K562 (cell line): ENCODE measurements around the gene MME. TPM values are rescaled to one million over a fixed set of nuclear protein-coding genes. Genes with fewer than 3 reads are reported as not detected.

ENCODE experiments used
- CEBPB ChIP-seq: fragments of 450-650 bp; IDR thresholded peaks from 2 replicates; pipeline ENCODE4 v1.6.1; 2016; ENCODE audit warnings: missing genetic modification characterization, missing compliant biosample characterization
- CLOCK ChIP-seq: fragments of 250-450 bp; sonication (Bioruptor Pico); IDR thresholded peaks from 2 replicates; pipeline ENCODE4 v1.4.0; 2020; ENCODE audit warnings: mild to moderate bottlenecking, moderate library complexity, borderline replicate concordance
- GABPB1 ChIP-seq: sonication (generic); formaldehyde crosslinking; IDR thresholded peaks from 2 replicates; pipeline ENCODE4 v1.8.0; 2022; ENCODE audit warnings: mild to moderate bottlenecking, missing genetic modification reagents
- HMG20A ChIP-seq: fragments of 450-650 bp; formaldehyde crosslinking; conservative IDR thresholded peaks from 2 replicates; pipeline ENCODE4 v1.4.0; 2020; ENCODE audit warnings: mild to moderate bottlenecking, mixed read lengths
- MAFG ChIP-seq: fragments of 450-650 bp; conservative IDR thresholded peaks from 2 replicates; pipeline ENCODE4 v1.6.1; 2016; ENCODE audit warnings: missing genetic modification characterization, missing compliant biosample characterization
- MGA ChIP-seq: fragments of 450-650 bp; IDR thresholded peaks from 2 replicates; pipeline ENCODE4 v1.6.1; 2016; ENCODE audit warnings: mild to moderate bottlenecking, moderate library complexity
- PBX2 ChIP-seq, 2 experiments: IDR thresholded peaks in 1 of 2; conservative IDR thresholded peaks in 1 of 2; 2 replicates each; pipeline ENCODE4 v1.6.1; 2016; ENCODE audit warnings: low read depth in 2 of 2, mild to moderate bottlenecking in 1 of 2, missing compliant biosample characterization in 1 of 2, missing genetic modification characterization in 1 of 2, moderate library complexity in 1 of 2
- SMAD2 ChIP-seq: fragments of 150-350 bp; IDR thresholded peaks from 2 replicates; pipeline ENCODE4 v1.6.1; 2014; ENCODE audit warnings: low read depth, mild to moderate bottlenecking, low read length
- ZKSCAN1 ChIP-seq: fragments of 150-350 bp; IDR thresholded peaks from 2 replicates; pipeline ENCODE4 v1.6.1; 2016; ENCODE audit warnings: low read depth, low read length
- ZNF707 ChIP-seq: fragments of 250-450 bp; sonication (Bioruptor Pico); conservative IDR thresholded peaks from 2 replicates; pipeline ENCODE4 v1.8.0; 2022; ENCODE audit warnings: inconsistent platforms, mild to moderate bottlenecking, moderate library complexity
- ZNF76 ChIP-seq: fragments of 250-450 bp; sonication (Bioruptor Pico); IDR thresholded peaks from 2 replicates; pipeline ENCODE4 v1.4.0; 2020; ENCODE audit warnings: mild to moderate bottlenecking, moderate library complexity, borderline replicate concordance
- ZNF830 ChIP-seq: fragments of 250-450 bp; sonication (Bioruptor Pico); IDR thresholded peaks from 2 replicates; pipeline ENCODE4 v1.5.0; 2021; ENCODE audit warnings: mild to moderate bottlenecking
- polyA plus RNA-seq, 8 experiments: library from polyadenylated mRNA; depleted of rRNA in 4 of 8; stranded (reverse) in 5 of 8; unstranded in 3 of 8; fragments of >200 nt; fragmentation: Nextera tagmentation in 2 of 8; fragmentation: Illumina TruSeq in 1 of 8; extraction: Ambion mirVana in 2 of 8; extraction: Trizol in 1 of 8; gene quantifications; 2 replicates each; pipeline versions ENCODE4 v1.2.1 to v1.2.3, GENCODE V29; 2011 to 2014; ENCODE audit warnings: inconsistent platforms in 1 of 8, missing spikeins in 1 of 8
- total RNA-seq, 7 experiments: library from RNA; depleted of rRNA in 6 of 7; stranded (reverse); fragments of >200 nt in 6 of 7; fragmentation: Illumina TruSeq in 2 of 7; extraction: Trizol in 2 of 7; gene quantifications; 2 replicates each; pipeline versions ENCODE4 v1.2.1 to v1.2.3, GENCODE V29; 2011 to 2021; ENCODE audit warnings: low replicate concordance in 1 of 7

The MME gene
- total and polyA plus RNA-seq, 9 of the 15 experiments (the other 6 are each of a cell fraction or from before 2014, with no cell fraction given) = 0.80 to 8.6 (median 2.5) TPM

GRCh38 chr3:155079468-155079745 lies 712 bp upstream of the MME start (continued):
- TF ChIP-seq PBX2 (CRISPR knock-in tag; IDR thresholded peaks at IDR 0.05; ENCODE audit: low read depth) = no peak
- no peak for TF ChIP-seq PBX2 (tag; conservative IDR thresholded peaks at IDR 0.05; ENCODE audit: low read depth)
- no peak for TF ChIP-seq SMAD2
- TF ChIP-seq ZKSCAN1 = no peak
- TF ChIP-seq HMG20A (CRISPR knock-in tag) = no peak
- TF ChIP-seq CLOCK = no peak
- no peak for TF ChIP-seq MAFG
- no peak for TF ChIP-seq ZNF76
- no peak for TF ChIP-seq MGA
- TF ChIP-seq ZNF707 (CRISPR knock-in tag) = no peak
- no peak for TF ChIP-seq CEBPB (tag)
- TF ChIP-seq ZNF830 (CRISPR knock-in tag) = no peak
- no peak for TF ChIP-seq GABPB1 (CRISPR knock-in tag)
